Dendritic cell treated with granulocyte-macrophage colony-stimulating factor and Interleukin-4, amounts not matched to agents 40 ng/mL and 50 ng/mL, for 4 days (primary cell): Measurements from ENCODE around the gene TTLL13.
"Not testable (repeated sequence)": the region's sequence is repeated elsewhere in the genome, so short reads cannot be mapped to it uniquely, and the experiment has no call there.

Experiments
- H3K27ac Mint-ChIP-seq: one replicate; pipeline ENCODE4 v1.8.0; 2022; ENCODE audit warnings: mild to moderate bottlenecking, mixed read lengths
- H3K27me3 Mint-ChIP-seq: one replicate; pipeline ENCODE4 v1.8.0; 2022; ENCODE audit warnings: mild to moderate bottlenecking, mixed read lengths
- H3K36me3 Mint-ChIP-seq: one replicate; pipeline ENCODE4 v1.8.0; 2022; ENCODE audit warnings: low read depth, mixed read lengths
- H3K4me1 Mint-ChIP-seq: one replicate; pipeline ENCODE4 v1.8.0; 2022; ENCODE audit warnings: low read depth, mixed read lengths
- H3K4me3 Mint-ChIP-seq: one replicate; pipeline ENCODE4 v1.8.0; 2022; ENCODE audit warnings: mild to moderate bottlenecking, moderate library complexity, mixed read lengths
- H3K9me3 Mint-ChIP-seq: one replicate; pipeline ENCODE4 v1.8.0; 2022; ENCODE audit warnings: mixed read lengths
- intact Hi-C: fragments of 100-400 bp; cut with micrococcal nuclease; formaldehyde crosslinking; loops from one replicate; pipeline ENCODE4 v1.15.0; 2022

TTLL13 gene

GRCh38 chr15:90266061-90266431, 16.7 kb downstream of the TTLL13 start:
- Mint-ChIP-seq H3K27me3 (no peaks in the 10 kb centered on the region), H3K27ac (peak overlapping the region; percentile 97), H3K4me1 (peaks cover 54% of the 10 kb centered on the region), H3K36me3 (peaks cover 55% of the 10 kb centered on the region), H3K9me3 (no peaks in the 10 kb centered on the region), H3K4me3 (peak overlapping the region; percentile 94)
- intact Hi-C loops: no loop called here

DNA sequence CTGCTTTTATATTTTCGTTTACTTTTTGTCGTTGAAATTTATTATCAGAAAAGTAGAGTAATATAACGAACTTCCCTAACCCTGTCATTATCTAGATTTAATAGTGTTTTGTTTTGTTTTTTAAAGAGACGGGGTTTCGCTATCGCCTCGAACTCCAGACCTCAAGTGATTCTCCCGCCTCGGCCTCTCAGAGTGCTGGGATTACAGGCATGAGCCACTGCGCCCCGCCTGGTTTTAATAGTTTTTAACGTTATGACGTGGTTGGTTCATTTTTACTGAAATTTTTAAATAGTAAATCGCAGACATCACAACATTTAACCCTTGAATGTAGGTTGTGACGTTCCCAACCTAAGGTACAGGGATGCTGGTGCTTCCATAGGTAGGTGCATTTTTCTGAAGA, 17.1 kb downstream of the TTLL13 start:
- Mint-ChIP-seq H3K27ac (peak overlapping the region; percentile 97), H3K27me3 (no peaks in the 10 kb centered on the region), H3K4me3 (peak overlapping the region; percentile 94), H3K36me3 (peaks cover 59% of the 10 kb centered on the region), H3K4me1 (peaks cover 58% of the 10 kb centered on the region), H3K9me3 (no peaks in the 10 kb centered on the region)
- intact Hi-C loops: no loop called here

DNA sequence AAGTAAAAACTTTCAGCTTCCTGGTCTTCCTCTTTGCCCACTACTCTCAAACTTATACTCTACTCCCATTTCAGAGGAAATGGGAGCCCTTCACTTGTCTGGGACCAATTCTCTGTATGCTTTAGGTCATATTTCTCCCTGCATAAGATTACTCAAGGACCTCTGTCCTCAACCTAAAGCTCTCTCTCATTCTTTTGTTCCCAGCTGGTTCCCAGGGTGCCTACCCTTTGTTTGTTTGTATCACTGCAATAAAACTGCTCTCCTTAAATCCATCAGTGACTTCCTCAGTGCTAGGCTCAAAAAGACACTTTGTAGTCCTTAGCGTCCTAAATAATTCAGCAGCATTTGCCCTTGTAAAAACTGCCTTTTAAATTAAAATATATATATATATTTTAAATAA, 19.1 kb downstream of the TTLL13 start:
- Mint-ChIP-seq H3K36me3 (peaks cover 74% of the 10 kb centered on the region), H3K4me3 (no peak overlapping the region)

DNA sequence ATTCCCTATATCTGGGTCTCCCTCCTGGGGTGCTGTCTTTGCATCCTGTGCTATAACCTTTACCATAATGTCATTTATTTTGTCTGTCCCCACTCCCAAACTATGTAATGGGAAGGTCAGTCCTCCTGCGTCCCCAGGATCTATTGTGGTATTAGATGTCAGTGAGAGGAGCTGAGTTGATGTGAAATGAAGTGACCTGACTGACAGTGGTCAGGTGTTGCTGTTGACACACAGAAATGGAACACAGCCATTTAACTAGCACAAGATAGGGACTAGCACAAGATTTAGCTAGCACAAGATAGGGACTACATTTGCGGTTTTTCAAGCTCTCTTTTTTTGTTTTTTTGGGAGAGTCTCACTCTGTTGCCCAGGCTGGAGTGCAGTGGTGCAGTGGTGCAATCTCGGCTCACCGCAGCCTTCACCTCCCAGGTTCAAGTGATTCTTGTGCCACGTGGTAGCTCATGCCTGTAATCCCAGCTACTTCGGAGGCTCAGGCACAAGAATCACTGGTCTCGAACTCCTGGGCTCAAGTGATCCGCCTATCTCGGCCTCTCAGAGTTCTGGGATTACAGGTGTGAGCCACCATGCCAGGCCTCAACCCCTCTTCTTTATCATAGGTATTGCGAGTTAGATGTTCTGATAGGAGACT, 21.3 kb downstream of the TTLL13 start:
- peaks cover 90% of the 10 kb centered on the region for H3K36me3 Mint-ChIP-seq
- no peaks in the 10 kb centered on the region for H3K27me3 Mint-ChIP-seq
- H3K4me1 Mint-ChIP-seq: peaks cover 46% of the 10 kb centered on the region
- intact Hi-C loops: no loop called here
- no peak overlapping the region for H3K27ac Mint-ChIP-seq
- no peaks in the 10 kb centered on the region for H3K9me3 Mint-ChIP-seq
- H3K4me3 Mint-ChIP-seq: no peak overlapping the region

More for the DNA sequence above, 19.1 kb downstream of the TTLL13 start:
- no peak overlapping the region for H3K27ac Mint-ChIP-seq
- H3K9me3 Mint-ChIP-seq: no peaks in the 10 kb centered on the region
- peaks cover 58% of the 10 kb centered on the region for H3K4me1 Mint-ChIP-seq
- intact Hi-C loops: no loop called here
- no peaks in the 10 kb centered on the region for H3K27me3 Mint-ChIP-seq

DNA sequence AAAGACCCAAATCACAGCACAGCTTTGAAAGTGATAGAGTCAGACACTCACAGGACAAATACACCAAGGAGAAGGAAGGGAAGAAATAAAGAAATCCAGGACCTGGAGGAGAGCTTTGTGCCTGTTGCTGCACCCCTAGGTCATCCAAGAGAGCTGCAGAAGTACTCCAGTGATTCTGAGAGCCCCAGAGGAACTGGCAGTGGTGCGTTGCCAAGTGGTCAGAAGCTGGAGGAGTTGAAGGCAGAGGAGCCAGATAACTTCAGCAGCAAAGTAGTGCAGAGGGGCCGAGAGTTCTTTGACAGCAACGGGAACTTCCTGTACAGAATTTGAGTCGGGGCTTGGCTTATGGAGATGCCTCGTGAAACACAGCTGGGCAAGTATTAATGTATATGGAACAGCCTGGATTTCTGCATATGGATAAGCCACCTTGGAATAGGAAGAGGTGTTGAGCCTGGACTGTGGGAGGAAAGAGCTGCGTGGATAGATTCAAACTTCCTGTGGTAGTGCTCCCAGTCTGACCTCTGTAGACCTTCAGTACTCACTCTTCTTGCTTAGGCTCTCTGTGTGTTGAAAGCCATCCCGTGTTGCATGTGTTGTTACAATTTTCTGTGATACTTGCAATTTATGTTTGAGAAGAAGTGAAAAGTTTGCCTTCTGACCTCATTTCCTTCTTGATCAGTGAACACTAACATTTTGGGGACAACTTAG, 22.3 kb downstream of the TTLL13 start:
- Mint-ChIP-seq H3K36me3 (peaks cover 88% of the 10 kb centered on the region), H3K9me3 (no peaks in the 10 kb centered on the region), H3K4me1 (peaks cover 46% of the 10 kb centered on the region), H3K4me3 (no peak overlapping the region), H3K27me3 (no peaks in the 10 kb centered on the region), H3K27ac (no peak overlapping the region)
- intact Hi-C loops: no loop called here

DNA sequence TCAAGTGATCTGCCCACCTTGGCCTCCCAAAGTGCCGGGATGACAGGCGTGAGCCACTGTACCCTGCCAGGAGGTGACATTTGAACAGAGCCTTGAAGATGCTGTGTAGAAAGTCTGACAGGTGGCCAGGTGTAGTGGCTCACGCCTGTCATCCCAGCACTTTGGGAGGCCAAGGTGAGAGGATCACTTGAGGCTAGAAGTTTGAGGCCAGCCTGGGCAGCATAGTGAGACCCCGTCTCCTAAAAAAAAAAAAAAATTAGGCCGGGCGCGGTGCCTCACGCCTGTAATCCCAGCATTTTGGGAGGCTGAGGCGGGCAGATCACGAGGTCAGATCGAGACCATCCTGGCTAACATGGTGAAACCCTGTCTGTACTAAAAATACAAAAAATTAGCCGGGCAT, 29.1 kb downstream of the TTLL13 start:
- not testable (repeated sequence) for H3K4me3 Mint-ChIP-seq

DNA sequence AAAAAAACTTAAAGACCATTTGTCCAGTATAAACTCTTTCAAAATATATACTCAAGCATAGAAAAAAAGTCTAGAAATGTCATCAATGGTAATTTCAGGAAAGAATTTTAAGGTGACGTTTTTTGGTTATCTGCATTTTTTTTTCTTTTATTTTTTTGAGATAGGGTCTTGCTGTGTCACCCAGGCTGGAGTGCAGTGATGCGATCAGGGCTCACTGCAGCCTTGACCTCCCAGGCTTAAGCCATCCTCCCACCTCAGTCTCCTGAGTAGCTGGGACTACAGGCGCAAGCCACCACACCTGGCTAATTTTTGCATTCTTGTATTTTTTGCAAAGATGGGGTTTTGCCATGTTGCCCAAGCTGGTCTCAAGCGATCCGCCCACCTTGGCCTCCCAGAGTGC, 31.4 kb downstream of the TTLL13 start:
- intact Hi-C loops, H3K27ac Mint-ChIP-seq, H3K4me1 Mint-ChIP-seq, H3K9me3 Mint-ChIP-seq, H3K27me3 Mint-ChIP-seq, H3K4me3 Mint-ChIP-seq, H3K36me3 Mint-ChIP-seq: not testable (repeated sequence)

More for the DNA sequence above, 29.1 kb downstream of the TTLL13 start:
- H3K27me3 Mint-ChIP-seq, H3K27ac Mint-ChIP-seq, H3K9me3 Mint-ChIP-seq, intact Hi-C loops, H3K4me1 Mint-ChIP-seq: not testable (repeated sequence)
- H3K36me3 Mint-ChIP-seq: peaks cover 28% of the 10 kb centered on the region

GRCh38 chr15:90281637-90282036, 32.3 kb downstream of the TTLL13 start:
- H3K27ac Mint-ChIP-seq: peak overlapping the region; percentile 69
- H3K4me3 Mint-ChIP-seq, intact Hi-C loops, H3K27me3 Mint-ChIP-seq, H3K36me3 Mint-ChIP-seq, H3K9me3 Mint-ChIP-seq, H3K4me1 Mint-ChIP-seq: not testable (repeated sequence)

DNA sequence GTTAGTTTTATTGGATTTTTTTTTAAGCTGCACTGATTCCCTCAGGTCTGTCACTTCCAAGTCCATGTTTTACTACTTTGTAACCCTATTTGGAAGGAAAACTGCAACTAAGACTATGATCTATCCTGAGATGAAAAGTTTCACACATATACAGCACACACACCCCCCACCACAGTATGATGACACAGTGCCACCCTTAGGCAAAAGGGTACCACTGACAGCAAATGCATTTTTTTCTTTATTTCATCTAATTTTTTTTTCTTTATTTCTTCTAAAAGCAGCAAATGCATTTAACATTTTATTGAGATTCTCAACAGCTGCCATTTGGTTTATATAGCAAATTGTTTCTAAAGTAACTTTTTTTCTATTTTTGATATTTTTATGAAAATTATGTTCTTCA, 37.3 kb downstream of the TTLL13 start:
- intact Hi-C loops: no loop called here
- no peaks in the 10 kb centered on the region for H3K4me1 Mint-ChIP-seq
- no peaks in the 10 kb centered on the region for H3K27me3 Mint-ChIP-seq
- no peaks in the 10 kb centered on the region for H3K36me3 Mint-ChIP-seq
- no peak overlapping the region for H3K27ac Mint-ChIP-seq
- no peaks in the 10 kb centered on the region for H3K9me3 Mint-ChIP-seq
- H3K4me3 Mint-ChIP-seq: no peak overlapping the region

DNA sequence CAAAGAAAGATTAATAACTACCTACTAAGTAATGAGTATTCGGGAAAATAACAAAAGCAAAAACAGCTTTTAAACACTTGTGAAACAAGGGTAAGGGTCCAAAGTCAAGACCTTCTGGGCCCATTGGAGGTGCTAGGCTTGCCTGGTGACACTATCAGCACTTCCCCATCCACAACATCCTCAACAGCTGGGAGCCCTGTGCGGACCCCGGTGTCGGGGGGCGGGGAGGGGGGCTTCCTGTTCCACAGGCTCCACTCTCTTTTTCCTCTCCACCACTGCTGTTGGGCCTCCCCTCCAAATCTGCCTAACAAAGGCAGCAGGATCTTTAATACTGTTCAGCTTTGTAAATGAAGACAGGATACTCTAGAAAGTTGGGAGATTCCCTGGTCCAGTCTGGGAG, 37.7 kb downstream of the TTLL13 start:
- Mint-ChIP-seq H3K36me3 (no peaks in the 10 kb centered on the region), H3K9me3 (no peaks in the 10 kb centered on the region), H3K27ac (no peak overlapping the region), H3K4me3 (no peak overlapping the region), H3K4me1 (no peaks in the 10 kb centered on the region), H3K27me3 (no peaks in the 10 kb centered on the region)
- intact Hi-C loops: no loop called here

DNA sequence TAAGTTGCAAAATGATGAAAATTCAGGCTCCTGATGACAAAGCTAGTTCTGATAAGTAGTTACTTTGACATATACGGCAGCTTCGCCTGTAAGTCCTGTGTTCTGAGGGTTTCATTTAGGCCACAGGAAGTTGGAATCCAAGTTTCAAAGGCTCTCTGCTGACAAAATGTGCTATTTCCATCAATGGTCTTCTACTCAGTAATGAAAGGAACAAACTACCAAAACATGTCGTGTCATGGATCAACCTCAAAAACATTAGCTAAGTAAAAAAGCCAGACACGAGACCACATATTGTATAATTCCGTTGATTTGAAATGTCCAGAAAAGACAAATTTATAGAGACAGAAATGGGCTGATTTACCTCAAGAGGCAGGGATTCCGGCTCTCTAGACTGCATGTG, 38.6 kb downstream of the TTLL13 start:
- H3K4me1 Mint-ChIP-seq: no peaks in the 10 kb centered on the region
- no peak overlapping the region for H3K27ac Mint-ChIP-seq
- no peaks in the 10 kb centered on the region for H3K36me3 Mint-ChIP-seq
- no peaks in the 10 kb centered on the region for H3K9me3 Mint-ChIP-seq
- H3K27me3 Mint-ChIP-seq: no peaks in the 10 kb centered on the region
- no peak overlapping the region for H3K4me3 Mint-ChIP-seq
- intact Hi-C loops: no loop called here

DNA sequence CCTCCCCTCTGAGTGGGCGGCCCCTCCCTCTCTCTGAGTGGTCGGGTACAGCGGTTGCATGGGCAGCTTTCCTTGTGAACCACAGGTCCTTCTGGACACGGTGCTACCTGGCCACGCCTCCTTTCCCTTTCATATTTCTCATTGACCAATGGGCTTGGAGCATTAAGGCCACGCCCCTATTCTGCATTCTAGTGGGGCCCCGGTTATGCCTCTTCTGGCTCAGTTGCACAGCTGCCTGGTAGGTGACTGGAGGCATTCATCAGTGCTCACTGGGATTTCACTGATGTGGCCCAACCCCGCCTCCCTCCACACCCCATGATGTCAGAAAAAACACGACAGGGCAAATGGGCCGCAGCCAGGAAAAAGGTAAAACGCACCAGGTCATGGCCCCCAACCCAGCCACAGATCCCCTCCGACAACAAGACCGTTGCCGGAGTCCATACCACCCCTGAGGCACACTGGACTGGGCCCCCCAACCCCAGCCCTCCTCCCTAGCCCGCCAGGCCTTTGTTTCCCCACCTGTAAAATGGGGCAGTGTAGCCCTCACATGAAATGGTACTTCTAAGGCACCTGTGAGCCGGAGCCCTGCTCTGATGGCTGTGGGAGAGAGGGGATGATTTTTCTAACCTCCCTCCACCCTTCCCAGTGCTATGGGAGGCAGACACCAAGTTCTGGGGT, 42.5 kb downstream of the TTLL13 start:
- no peak overlapping the region for H3K27ac Mint-ChIP-seq
- H3K4me3 Mint-ChIP-seq: no peak overlapping the region
- peaks cover 11% of the 10 kb centered on the region for H3K27me3 Mint-ChIP-seq
- intact Hi-C loops: no loop called here
- peaks cover 8% of the 10 kb centered on the region for H3K4me1 Mint-ChIP-seq
- no peaks in the 10 kb centered on the region for H3K9me3 Mint-ChIP-seq
- no peaks in the 10 kb centered on the region for H3K36me3 Mint-ChIP-seq

DNA sequence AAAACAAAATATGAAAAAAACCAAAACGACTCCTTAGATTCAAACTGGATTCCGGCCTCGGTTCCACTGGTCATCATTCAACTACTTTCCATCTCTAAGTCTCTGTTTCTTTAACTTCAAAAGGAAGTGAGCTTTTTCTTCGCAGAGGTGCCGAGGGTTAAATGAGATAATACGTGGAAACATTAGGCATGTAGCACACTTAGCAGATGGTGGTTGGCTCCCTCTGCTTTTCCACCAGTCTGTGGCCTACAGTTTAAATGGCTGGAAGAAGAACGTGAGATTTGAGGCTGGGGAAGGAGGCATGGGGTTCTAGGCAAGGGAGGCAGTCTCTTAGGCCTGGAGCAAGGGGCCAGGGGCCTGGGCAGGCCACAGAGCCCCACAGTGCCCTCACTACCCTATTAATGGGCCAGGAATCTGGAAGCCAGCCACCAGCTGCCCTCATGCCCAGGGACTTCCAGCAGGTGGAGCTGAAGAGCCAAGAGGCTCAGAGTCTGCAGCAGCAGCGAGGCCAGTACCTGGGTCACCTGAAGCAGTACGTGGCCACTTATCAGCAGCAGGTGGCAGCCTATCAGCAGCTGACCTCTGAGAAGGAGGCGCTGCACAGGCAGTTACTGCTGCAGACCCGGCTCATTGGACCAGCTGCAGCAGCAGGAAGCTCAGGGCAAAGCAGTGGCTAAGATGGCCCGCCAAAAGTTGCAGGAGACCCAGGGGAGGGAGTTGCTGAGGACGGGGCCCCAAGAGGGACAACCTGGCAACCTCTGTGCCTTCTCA, 43.9 kb downstream of the TTLL13 start:
- H3K9me3 Mint-ChIP-seq, intact Hi-C loops, H3K36me3 Mint-ChIP-seq, H3K4me1 Mint-ChIP-seq, H3K4me3 Mint-ChIP-seq, H3K27ac Mint-ChIP-seq: not testable (repeated sequence)
- H3K27me3 Mint-ChIP-seq: peaks cover 11% of the 10 kb centered on the region

DNA sequence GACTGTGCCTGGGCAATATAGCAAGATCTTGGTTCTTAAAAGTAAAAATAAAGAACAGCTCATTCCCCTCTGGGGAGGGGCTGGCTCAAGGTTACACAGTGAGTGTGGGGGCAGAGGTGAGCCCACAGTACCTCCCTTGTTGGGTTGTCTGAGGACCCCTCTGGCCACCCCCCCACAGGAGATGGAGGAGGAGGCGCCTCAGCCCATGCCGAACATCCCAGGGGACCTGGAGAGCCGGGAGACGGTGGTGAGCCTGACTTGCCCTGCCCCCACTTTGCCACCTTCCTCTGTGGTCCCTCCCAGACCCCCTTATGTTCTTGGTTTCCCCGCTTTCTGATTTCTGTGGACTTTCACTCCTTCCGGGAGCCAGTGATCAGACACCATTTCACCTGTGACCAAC, 44.8 kb downstream of the TTLL13 start:
- Mint-ChIP-seq H3K9me3 (no peaks in the 10 kb centered on the region), H3K27ac (no peak overlapping the region), H3K4me3 (no peak overlapping the region), H3K36me3 (no peaks in the 10 kb centered on the region), H3K4me1 (peaks cover 8% of the 10 kb centered on the region), H3K27me3 (peaks cover 11% of the 10 kb centered on the region)
- intact Hi-C loops: no loop called here
